GM18909 (cell line): Measurements from ENCODE around the gene DPEP2NB.
A peak's percentile ranks its signal among the peaks of the same experiment; 100 is the strongest.
"Not testable (repeated sequence)": the region's sequence is repeated elsewhere in the genome, so short reads cannot be mapped to it uniquely, and the experiment has no call there.

Source experiments
- ATAC-seq: cut with Tn5 transposase; IDR thresholded peaks from one replicate; pipeline ENCODE4 v1.9.1; 2021; ENCODE audit warnings: mild to moderate bottlenecking; ENCODE audit not compliant: unreplicated experiment, poor library complexity

DPEP2NB gene

DNA sequence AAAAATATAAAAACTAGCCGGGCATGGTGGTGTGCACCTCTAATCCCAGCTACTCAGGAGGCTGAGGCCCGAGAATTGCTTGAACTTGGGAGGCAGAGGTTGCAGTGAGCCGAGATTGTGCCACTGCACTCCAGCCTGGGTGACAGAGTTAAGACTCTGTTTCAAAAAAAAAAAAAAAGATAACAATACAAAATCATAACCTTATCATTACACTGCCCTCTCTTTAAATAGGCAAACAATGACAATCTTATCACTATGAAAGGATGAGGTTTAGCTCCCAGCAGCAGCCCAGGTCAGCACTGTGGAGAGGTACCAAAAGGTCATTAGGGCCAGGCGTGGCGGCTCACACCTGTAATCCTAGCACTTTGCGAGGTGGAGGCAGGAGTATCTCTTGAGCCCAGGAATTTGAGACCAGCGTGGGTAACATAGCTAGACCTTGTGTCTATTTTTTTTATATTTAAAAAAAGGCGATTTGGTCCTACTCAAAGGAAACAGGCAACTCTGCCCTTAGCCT, 3.5 kb upstream of the DPEP2NB start:
- no peak for ATAC-seq

- ATAC-seq, result no peak
Observed at GRCh38 chr16:68013440-68013839, 2.3 kb downstream of the DPEP2NB start.

DNA sequence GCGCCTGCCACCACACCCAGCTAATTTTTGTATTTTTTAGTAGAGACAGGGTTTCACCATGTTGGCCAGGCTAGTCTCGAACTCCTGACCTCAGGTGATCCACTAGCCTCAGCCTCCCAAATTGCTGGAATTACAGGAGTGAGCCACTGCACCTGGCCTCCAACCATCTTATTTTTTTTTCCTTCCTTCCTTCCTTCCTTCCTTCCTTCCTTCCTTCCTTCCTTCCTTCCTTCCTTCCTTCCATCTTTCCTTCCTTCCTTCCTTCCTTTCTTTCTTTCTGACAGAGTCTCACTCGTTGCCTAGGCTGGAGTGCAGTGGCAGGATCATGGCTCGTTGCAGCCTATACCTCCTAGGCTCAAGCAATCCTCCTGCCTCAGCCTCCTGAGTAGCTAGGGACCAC, 5.8 kb downstream of the DPEP2NB start:
- ATAC-seq, result not testable (repeated sequence)

DNA sequence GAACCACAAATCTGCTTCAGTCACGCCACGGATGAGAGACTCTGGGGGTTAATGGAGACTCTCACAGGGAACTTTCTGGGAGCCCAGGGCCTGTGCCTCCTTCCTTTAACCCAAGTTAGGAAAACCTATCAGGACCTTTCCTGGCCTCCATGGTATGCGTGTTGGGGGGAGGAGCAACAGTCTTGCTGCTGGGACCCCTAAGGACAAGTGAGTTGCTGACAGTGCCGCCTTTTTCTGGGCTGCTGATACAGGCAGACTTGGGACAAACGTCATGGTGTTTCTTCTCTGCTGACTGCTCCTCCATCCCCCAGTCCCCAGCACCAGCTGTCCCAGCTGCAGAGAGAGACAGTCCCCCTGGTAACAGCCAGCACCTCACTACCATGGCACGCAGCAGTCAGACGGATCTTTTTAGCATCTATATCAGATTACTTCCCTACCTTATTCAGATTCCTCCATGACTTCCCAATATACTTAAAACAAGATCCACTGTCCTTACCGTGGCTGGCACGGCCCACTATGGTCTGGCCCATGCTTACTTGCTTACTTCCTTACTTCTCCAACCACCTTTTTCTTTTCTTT, 6.5 kb downstream of the DPEP2NB start:
- ATAC-seq, result no peak

DNA sequence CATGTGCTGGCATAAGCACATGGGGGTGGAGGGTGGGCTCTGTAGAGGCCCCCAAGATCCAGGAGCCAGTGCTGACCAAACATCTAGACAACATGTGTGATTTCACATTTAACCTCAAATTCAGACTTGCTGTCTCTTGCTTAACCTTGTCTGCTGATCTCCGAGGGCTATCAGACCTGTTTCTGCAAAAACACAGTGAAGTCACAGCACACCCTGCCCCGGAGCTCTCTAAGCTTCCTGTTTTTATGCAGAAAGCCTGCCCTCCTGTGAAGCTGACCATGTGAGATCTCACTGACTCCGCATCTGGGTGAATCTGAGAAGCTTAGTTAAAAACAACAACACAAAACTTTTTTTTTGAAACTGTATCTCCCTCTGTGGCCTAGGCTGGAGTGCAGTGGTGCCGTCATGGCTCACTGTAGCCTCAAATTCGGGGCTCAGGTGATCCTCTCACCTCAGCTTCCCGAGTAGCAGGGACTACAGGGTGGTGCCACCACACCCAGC, 9.9 kb downstream of the DPEP2NB start:
- ATAC-seq, result no peak

- no peak for ATAC-seq
Observed at GRCh38 chr16:68005211-68005610, 10.5 kb downstream of the DPEP2NB start.

GRCh38 chr16:68003031-68003430, 12.7 kb downstream of the DPEP2NB start:
- ATAC-seq, result no peak

- no peak for ATAC-seq
Observed at GRCh38 chr16:68000450-68000849, 15.3 kb downstream of the DPEP2NB start.

- ATAC-seq, result no peak
Observed at GRCh38 chr16:67999985-68000384, 15.7 kb downstream of the DPEP2NB start.

DNA sequence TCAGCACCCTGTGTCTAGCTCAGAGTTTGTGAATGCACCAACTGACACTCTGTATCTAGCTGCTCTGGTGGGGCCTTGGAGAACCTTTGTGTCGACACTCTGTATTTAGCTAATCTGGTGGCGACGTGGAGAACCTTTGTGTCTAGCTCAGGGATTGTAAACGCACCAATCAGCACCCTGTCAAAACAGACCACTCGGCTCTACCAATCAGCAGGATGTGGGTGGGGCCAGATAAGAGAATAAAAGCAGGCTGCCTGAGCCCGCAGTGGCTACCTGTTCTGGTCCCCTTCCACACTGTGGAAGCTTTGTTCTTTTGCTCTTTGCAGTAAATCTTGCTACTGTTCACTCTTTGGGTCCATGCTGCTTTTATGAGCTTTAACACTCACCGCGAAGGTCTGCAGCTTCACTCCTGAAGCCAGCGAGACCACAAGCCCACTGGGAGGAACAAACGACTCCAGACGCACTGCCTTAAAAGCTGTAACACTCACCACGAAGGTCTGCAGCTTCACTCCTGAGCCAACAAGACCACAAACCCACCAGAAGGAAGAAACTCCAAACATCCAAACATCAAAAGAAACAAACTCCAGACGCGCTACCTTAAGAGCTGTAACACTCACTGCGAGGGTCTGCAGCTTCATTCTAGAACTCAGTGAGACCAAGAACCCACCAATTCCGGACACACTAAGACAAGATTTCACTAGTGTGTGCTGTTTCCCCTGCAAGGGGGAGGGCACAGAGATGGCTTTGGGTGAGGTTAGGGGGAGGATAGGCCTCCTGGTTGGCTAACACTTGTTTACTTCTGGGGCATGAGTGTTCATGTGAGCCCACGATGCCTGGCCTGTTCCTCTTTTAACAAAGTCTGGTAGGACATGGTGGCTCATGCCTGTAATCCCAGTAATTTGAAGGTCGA, 16.7 kb downstream of the DPEP2NB start, which contains the start of gene DPEP2:
DPEP2 (minus strand) TSS at position 706 of the 910 bp plus-strand sequence. CDS start 6,272 bp downstream, outside the sequence.
- ATAC-seq, result not testable (repeated sequence)

DNA sequence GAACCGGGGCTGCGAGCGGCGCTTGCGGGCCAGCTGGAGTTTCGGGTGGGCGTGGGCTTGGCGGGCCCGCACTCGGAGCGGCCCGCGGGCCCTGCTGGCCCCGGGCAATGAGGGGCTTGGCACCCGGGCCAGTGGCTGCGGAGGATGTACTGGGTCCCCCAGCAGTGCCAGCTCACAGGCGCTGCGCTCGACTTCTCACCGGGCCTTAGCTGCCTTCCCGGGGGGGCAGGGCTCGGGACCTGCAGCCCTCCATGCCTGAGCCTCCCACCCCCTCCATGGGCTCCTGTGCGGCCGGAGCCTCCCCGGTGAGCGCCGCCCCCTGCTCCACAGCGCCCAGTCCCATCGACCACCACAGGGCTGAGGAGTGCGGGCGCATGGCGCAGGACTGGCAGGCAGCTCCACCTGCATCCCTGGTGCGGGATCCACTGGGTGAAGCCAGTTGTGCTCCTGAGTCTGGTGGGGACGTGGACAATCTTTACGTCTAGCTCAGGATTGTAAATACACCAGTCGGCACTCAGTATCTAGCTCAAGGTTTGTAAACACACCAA, 17.4 kb downstream of the DPEP2NB start:
- not testable (repeated sequence) for ATAC-seq

- ATAC-seq, result no peak
Observed at GRCh38 chr16:67996666-67997065, 19.0 kb downstream of the DPEP2NB start.

- no peak for ATAC-seq
Observed at GRCh38 chr16:67995423-67995822, 20.3 kb downstream of the DPEP2NB start.

DNA sequence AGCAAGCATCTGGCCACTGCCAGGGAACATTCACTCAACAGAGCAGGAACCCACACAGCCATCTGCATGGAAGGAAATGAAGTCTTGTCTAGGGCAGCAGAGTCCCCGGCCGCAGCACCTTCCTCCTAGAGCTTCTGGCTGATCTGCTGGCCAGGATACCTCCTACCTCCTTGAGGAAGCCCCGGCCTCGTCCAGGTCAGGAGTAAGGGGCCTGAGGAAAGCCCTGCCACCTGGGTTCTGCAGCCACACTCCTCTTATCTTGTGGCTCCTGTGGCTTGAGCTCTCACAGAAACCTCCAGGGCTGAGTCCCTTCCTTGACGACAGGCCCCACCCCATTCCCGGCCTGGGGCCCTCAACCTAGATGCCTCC, 21.7 kb downstream of the DPEP2NB start:
- ATAC-seq, result not testable (repeated sequence)

DNA sequence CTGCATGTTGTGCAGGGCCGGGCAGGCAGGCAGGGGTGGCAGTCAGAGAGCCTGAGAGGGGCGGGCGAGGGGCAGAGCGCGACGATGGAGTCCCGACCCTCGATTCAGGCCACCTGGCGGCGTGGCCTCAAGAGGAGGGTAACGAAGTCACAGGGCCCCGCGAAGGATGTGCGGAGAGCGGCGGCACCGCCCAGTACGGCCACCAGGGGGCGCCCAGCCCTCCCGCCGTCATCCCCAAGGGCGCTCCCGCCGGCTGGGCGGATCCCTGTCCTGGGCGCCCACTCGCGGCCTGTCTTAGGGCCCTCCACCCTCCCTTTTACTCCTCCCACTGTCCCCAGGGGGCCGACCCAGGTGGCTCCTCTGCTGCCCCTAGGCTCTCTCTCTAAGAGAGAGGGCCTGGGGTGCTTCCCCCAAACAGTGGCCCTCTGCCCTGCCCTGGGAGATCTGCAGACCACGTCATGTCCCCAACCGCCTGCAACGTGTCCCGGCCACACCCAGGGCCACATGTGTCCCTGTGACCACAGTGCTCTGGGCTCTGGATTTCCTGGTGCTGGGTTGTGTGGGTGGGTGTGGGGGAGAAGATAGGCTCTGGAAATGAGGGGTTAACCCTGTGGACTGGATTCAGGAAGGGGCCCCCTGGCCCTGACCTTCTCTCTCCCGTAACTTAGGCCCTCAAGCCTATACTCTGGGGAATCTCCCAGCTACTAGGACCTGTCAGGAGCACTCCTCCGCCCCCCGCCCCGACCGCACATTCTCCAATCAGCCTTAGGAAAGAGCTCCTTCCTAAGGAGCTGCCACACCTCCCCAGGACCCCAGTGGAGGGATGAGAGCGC, 22.3 kb downstream of the DPEP2NB start:
- peak; percentile 76 for ATAC-seq

- peak; percentile 12 for ATAC-seq
Observed at GRCh38 chr16:67992661-67993206, 23.0 kb downstream of the DPEP2NB start.

DNA sequence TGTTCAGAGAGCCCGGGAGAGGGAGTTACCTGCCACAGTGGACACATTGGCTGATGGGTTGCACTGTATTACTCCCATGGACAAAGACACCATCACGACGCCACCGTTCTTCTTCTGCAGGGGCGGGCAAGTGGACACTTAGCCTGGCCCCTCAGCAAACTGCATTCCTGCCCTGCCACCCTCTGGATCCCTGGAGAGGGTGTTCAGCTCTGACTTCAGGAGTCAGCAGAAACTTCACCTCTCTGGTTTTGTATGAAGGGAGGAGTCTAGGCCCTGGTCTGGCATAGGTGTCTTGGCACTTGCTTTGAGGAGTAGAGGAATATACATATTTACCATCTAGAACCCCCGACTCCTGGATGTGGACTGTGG, 25.7 kb downstream of the DPEP2NB start:
- ATAC-seq, result no peak

- ATAC-seq, result no peak
Observed at GRCh38 chr16:67989322-67990017, 26.2 kb downstream of the DPEP2NB start.

DNA sequence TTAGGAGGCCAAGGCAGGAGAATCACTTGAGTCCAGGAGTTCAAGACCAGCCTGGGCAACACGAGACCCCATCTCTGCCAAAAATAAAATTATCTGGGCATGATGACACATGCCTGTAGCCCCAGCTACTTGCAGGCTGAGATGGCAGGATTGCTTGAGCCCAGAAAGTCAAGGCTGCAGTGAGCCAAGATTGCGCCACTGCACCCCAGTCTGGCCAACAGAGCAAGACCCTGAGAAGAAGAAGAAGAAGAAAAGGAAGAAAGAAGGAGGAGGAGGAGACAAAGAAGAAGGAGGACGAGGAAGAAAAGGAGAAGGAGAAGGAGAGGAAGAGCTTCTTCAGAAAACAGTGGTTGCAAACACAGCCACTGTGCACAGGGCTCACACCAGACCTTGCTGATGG, 27.0 kb downstream of the DPEP2NB start:
- ATAC-seq, result no peak
